Esophagus muscularis mucosa (tissue), 4 donors: ENCODE results near the gene SPRED2. TPM values are rescaled to one million over a fixed set of nuclear protein-coding genes. Genes with fewer than 3 reads are reported as not detected.

Experiments used
- DNase-seq: peaks from one replicate; pipeline ENCODE4 v3.0.0-alpha.2; 2017; ENCODE audit errors: extremely low spot score
- H3K27ac ChIP-seq, 4 donors: fragments of 200-600 bp; sonication (generic); replicated peaks in 1 of 4; 1 replicate in 3 of 4; 2 replicates in 1 of 4; pipeline ENCODE4 v1.5.1; 2016 to 2019; ENCODE audit warnings: mild to moderate bottlenecking in 1 of 4
- H3K27me3 ChIP-seq, 4 donors: fragments of 200-600 bp; sonication (generic); one replicate each; pipeline versions ENCODE4 v1.5.1 to v1.6.0; 2016 to 2019
- H3K36me3 ChIP-seq, 4 donors: fragments of 200-600 bp; sonication (generic); one replicate each; pipeline ENCODE4 v1.5.1; 2016 to 2019
- H3K4me1 ChIP-seq, 4 donors: fragments of 200-600 bp; sonication (generic); one replicate each; pipeline ENCODE4 v1.5.1; 2016 to 2019
- H3K4me3 ChIP-seq, 4 donors: fragments of 200-600 bp; sonication (generic); 1 replicate in 2 of 4; 2 replicates in 2 of 4; pipeline ENCODE4 v1.5.1; 2016 to 2019; ENCODE audit warnings: mild to moderate bottlenecking in 4 of 4, moderate library complexity in 1 of 4
- H3K9me3 ChIP-seq, 4 donors: fragments of 200-600 bp; sonication (generic); 1 replicate in 3 of 4; 2 replicates in 1 of 4; pipeline ENCODE4 v1.5.1; 2016 to 2019
- EP300 ChIP-seq: sonication (generic); formaldehyde crosslinking; IDR thresholded peaks from one replicate; pipeline ENCODE4 v1.6.1; 2017; ENCODE audit warnings: antibody characterized with exemption
- POLR2A ChIP-seq: fragments of 450-650 bp; IDR thresholded peaks from one replicate; pipeline ENCODE4 v1.6.1; 2017; ENCODE audit warnings: antibody characterized with exemption, moderate library complexity, mild to moderate bottlenecking, low read depth
- POLR2AphosphoS5 ChIP-seq, 2 donors: sonication (generic); formaldehyde crosslinking; IDR thresholded peaks; one replicate each; pipeline ENCODE4 v1.6.1; 2017; ENCODE audit warnings: antibody characterized with exemption in 2 of 2
- WGBS: methylation state at CpG from one replicate; pipeline ENCODE4 v1.1.5; 2018; 5-methylcytosine and 5-hydroxymethylcytosine counted together
- intact Hi-C: fragments of 100-400 bp; cut with DNase I; formaldehyde crosslinking; loops from one replicate; pipeline ENCODE4 v1.15.1; 2023
- total RNA-seq, 4 donors: library from RNA; depleted of rRNA; stranded (reverse); fragments of >200 nt; gene quantifications; one replicate each; pipeline versions ENCODE4 v1.1.0 to v1.2.1, GENCODE V29; 2016
- TF ChIP-seq, protein P1 (sequence below), 3 experiments: fragments of 200-600 bp in 2 of 3; fragments of 450-650 bp in 1 of 3; sonication (generic) in 2 of 3; IDR thresholded peaks; one replicate each; pipeline ENCODE4 v1.5.1; 2017 to 2019; ENCODE audit warnings: antibody characterized with exemption in 3 of 3, mild to moderate bottlenecking in 2 of 3, moderate library complexity in 1 of 3

Gene SPRED2
- total RNA-seq, 4 donors from 2014 or later, result 17.4 to 25.6 (median 18.7) TPM

GRCh38 chr2:65450393-65450792 lies 18.0 kb upstream of the SPRED2 start:
- no peaks in the 10 kb centered on the region for H3K36me3 ChIP-seq
- 85% methylated on average over 3 of the region's 3 CpGs for WGBS
- TF ChIP-seq POLR2A (no peak), EP300 (no peak), POLR2AphosphoS5 (IDR thresholded peaks at IDR 0.05) (no peak)
- TF ChIP-seq, protein P1, sequence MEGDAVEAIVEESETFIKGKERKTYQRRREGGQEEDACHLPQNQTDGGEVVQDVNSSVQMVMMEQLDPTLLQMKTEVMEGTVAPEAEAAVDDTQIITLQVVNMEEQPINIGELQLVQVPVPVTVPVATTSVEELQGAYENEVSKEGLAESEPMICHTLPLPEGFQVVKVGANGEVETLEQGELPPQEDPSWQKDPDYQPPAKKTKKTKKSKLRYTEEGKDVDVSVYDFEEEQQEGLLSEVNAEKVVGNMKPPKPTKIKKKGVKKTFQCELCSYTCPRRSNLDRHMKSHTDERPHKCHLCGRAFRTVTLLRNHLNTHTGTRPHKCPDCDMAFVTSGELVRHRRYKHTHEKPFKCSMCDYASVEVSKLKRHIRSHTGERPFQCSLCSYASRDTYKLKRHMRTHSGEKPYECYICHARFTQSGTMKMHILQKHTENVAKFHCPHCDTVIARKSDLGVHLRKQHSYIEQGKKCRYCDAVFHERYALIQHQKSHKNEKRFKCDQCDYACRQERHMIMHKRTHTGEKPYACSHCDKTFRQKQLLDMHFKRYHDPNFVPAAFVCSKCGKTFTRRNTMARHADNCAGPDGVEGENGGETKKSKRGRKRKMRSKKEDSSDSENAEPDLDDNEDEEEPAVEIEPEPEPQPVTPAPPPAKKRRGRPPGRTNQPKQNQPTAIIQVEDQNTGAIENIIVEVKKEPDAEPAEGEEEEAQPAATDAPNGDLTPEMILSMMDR (IDR thresholded peaks at IDR 0.05), result no peak
- no peaks in the 10 kb centered on the region for H3K4me1 ChIP-seq
- no peaks in the 10 kb centered on the region for H3K9me3 ChIP-seq
- no peak overlapping the region for H3K4me3 ChIP-seq
- H3K27me3 ChIP-seq, result no peaks in the 10 kb centered on the region
- H3K27ac ChIP-seq, result no peak overlapping the region
- intact Hi-C loops, result no loop called here
- DNase-seq, result no peak

GRCh38 chr2:65443509-65444186 lies 11.2 kb upstream of the SPRED2 start:
- H3K27me3 ChIP-seq, result no peaks in the 10 kb centered on the region
- H3K36me3 ChIP-seq, result no peaks in the 10 kb centered on the region
- 94% methylated on average over 5 of the region's 5 CpGs for WGBS
- no peaks in the 10 kb centered on the region for H3K9me3 ChIP-seq
- intact Hi-C loops, result no loop called here
- TF ChIP-seq POLR2A (no peak), POLR2AphosphoS5 (IDR thresholded peaks at IDR 0.05) (no peak), EP300 (no peak)
- TF ChIP-seq, protein P1 (IDR thresholded peaks at IDR 0.05), result no peak
- DNase-seq, result no peak
- H3K27ac ChIP-seq, result no peak overlapping the region
- H3K4me1 ChIP-seq, result no peaks in the 10 kb centered on the region
- H3K4me3 ChIP-seq, result no peak overlapping the region

- Histone ChIP-seq H3K4me1 (peaks cover 0 to 3% (median 0%) of the 10 kb centered on the region in 4 donors), H3K36me3 (no peaks in the 10 kb centered on the region), H3K4me3 (no peak overlapping the region), H3K9me3 (no peaks in the 10 kb centered on the region), H3K27ac (no peak overlapping the region), H3K27me3 (no peaks in the 10 kb centered on the region)
- DNase-seq, result no peak
- WGBS, result 88% methylated on average over 5 of the region's 5 CpGs
- no peak for TF ChIP-seq POLR2AphosphoS5 (IDR thresholded peaks at IDR 0.05)
- intact Hi-C loops, result no loop called here
These were observed 10.1 kb upstream of the SPRED2 start for GRCh38 chr2:65442420-65443020.

DNA sequence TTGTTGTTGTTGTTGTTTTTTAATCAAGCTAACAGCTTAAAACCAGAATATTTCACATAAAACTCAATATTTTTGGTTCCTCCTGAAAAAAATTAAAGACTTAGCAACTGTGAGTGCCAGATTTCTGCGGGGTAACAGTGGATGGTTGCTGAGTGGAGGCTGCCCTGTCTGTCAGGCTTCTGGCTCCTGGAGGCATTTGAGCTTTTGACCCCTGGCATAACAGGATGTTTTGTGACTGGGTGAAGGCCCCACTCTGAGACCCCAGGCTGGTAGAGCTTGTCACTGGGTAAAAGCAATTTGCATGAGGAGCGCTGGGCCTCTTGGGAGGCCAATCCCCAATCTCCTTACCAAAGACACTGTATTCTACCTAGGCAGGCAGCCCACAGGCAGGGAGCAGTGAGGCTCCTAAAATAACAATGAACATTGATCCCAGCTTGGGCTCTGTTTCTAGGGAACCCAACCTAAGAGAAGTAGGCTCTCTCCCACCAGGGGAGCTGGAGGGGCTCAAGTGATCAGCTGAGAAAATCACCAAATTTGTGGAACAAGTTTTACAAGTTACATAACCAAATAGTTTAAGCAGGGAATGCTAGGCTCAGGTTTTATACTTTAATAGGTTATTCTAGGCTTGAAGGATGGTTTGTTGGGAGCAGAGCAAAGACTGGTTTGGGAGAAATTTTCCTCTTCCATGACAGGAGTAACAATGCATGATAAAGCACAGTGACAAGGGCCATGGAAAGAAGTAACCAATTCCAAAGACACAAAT lies 5.9 kb upstream of the SPRED2 start:
- no peaks in the 10 kb centered on the region for H3K9me3 ChIP-seq
- intact Hi-C loops, result loop anchor here (5.0 to 10.0 kb wide), 4 partner anchors 116 to 374 kb away; partner anchors contain the start of gene RAB1A
- H3K4me1 ChIP-seq, result peaks cover 7 to 27% (median 23%) of the 10 kb centered on the region in 4 donors
- H3K36me3 ChIP-seq, result no peaks in the 10 kb centered on the region
- no peak for DNase-seq
- no peak overlapping the region for H3K4me3 ChIP-seq
- H3K27ac ChIP-seq, result peak overlapping the region in 3 of 4 donors; percentile 92 to 95 (median 95)
- 100% methylated on average over 2 of the region's 2 CpGs for WGBS
- TF ChIP-seq POLR2AphosphoS5 (IDR thresholded peaks at IDR 0.05) (no peak), EP300 (no peak), POLR2A (no peak)
- TF ChIP-seq, protein P1 (IDR thresholded peaks at IDR 0.05), result no peak
- no peaks in the 10 kb centered on the region for H3K27me3 ChIP-seq
